Measurements from ENCODE around the gene PDXK. TPM values are rescaled to one million over a fixed set of nuclear protein-coding genes. Genes with fewer than 3 reads are reported as not detected.

PDXK gene
- total RNA-seq, 1 experiment from 2014 or later, result 114 TPM

GRCh38 chr21:43739621-43740435 lies 20.9 kb downstream of the PDXK start:
- ChIA-PET CTCF (no interaction called here), POLR2A (ENCODE audit: low non-redundant PET) (no interaction called here)
- H3K9me3 ChIP-seq (ENCODE audit: low read depth, low read length, poor library complexity, severe bottlenecking), result no peaks in the 10 kb centered on the region
- intact Hi-C loops (cut with micrococcal nuclease; ENCODE audit: unreplicated experiment), result no loop called here
- DNase-seq (ENCODE audit: low spot score), result no peak
- no TSS peak for BruUV-seq (replicated peaks)
- no peak overlapping the region for H3K4me3 ChIP-seq (ENCODE audit: low read depth, low read length, poor library complexity, severe bottlenecking)
- TF ChIP-seq, protein P1, sequence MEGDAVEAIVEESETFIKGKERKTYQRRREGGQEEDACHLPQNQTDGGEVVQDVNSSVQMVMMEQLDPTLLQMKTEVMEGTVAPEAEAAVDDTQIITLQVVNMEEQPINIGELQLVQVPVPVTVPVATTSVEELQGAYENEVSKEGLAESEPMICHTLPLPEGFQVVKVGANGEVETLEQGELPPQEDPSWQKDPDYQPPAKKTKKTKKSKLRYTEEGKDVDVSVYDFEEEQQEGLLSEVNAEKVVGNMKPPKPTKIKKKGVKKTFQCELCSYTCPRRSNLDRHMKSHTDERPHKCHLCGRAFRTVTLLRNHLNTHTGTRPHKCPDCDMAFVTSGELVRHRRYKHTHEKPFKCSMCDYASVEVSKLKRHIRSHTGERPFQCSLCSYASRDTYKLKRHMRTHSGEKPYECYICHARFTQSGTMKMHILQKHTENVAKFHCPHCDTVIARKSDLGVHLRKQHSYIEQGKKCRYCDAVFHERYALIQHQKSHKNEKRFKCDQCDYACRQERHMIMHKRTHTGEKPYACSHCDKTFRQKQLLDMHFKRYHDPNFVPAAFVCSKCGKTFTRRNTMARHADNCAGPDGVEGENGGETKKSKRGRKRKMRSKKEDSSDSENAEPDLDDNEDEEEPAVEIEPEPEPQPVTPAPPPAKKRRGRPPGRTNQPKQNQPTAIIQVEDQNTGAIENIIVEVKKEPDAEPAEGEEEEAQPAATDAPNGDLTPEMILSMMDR (conservative IDR thresholded peaks at IDR 0.05; ENCODE audit: low read depth, low read length), result no peak
- TF ChIP-seq EZH2 (IDR thresholded peaks at IDR 0.05; ENCODE audit: borderline replicate concordance, low read depth, low read length, poor library complexity, severe bottlenecking), result no peak
- peaks cover 6% of the 10 kb centered on the region for H3K4me1 ChIP-seq (ENCODE audit: insufficient read depth, low read length, poor library complexity, severe bottlenecking)
- no peak overlapping the region for H3K27ac ChIP-seq (ENCODE audit: low read depth, low read length, poor library complexity, severe bottlenecking)
- H3K27me3 ChIP-seq (replicated peaks; ENCODE audit: insufficient read depth, low read depth, low read length, poor library complexity), result no peaks in the 10 kb centered on the region
- peaks cover 2% of the 10 kb centered on the region for H3K36me3 ChIP-seq (ENCODE audit: insufficient read depth, low read length, poor library complexity, severe bottlenecking)

GRCh38 chr21:43740497-43741156 lies 21.7 kb downstream of the PDXK start:
- no TSS peak for BruUV-seq (replicated peaks)
- Histone ChIP-seq H3K27ac (ENCODE audit: low read depth, low read length, poor library complexity, severe bottlenecking) (no peak overlapping the region), H3K4me3 (ENCODE audit: low read depth, low read length, poor library complexity, severe bottlenecking) (no peak overlapping the region), H3K27me3 (replicated peaks; ENCODE audit: insufficient read depth, low read depth, low read length, poor library complexity) (no peaks in the 10 kb centered on the region), H3K4me1 (ENCODE audit: insufficient read depth, low read length, poor library complexity, severe bottlenecking) (no peaks in the 10 kb centered on the region), H3K9me3 (ENCODE audit: low read depth, low read length, poor library complexity, severe bottlenecking) (no peaks in the 10 kb centered on the region), H3K36me3 (ENCODE audit: insufficient read depth, low read length, poor library complexity, severe bottlenecking) (peaks cover 2% of the 10 kb centered on the region)
- CTCF ChIA-PET, result no interaction called here
- DNase-seq (ENCODE audit: low spot score), result peak; percentile 42
- POLR2A ChIA-PET (ENCODE audit: low non-redundant PET), result no interaction called here
- intact Hi-C loops (cut with micrococcal nuclease; ENCODE audit: unreplicated experiment), result no loop called here
- TF ChIP-seq EZH2 (IDR thresholded peaks at IDR 0.05; ENCODE audit: borderline replicate concordance, low read depth, low read length, poor library complexity, severe bottlenecking), result no peak
- TF ChIP-seq, protein P1 (conservative IDR thresholded peaks at IDR 0.05; ENCODE audit: low read depth, low read length), result no peak

- DNase-seq (ENCODE audit: low spot score), result no peak
- Histone ChIP-seq H3K4me3 (ENCODE audit: low read depth, low read length, poor library complexity, severe bottlenecking) (no peak overlapping the region), H3K4me1 (ENCODE audit: insufficient read depth, low read length, poor library complexity, severe bottlenecking) (no peaks in the 10 kb centered on the region), H3K27ac (ENCODE audit: low read depth, low read length, poor library complexity, severe bottlenecking) (peak overlapping the region; percentile 63), H3K36me3 (ENCODE audit: insufficient read depth, low read length, poor library complexity, severe bottlenecking) (peaks cover 2% of the 10 kb centered on the region), H3K27me3 (replicated peaks; ENCODE audit: insufficient read depth, low read depth, low read length, poor library complexity) (no peaks in the 10 kb centered on the region), H3K9me3 (ENCODE audit: low read depth, low read length, poor library complexity, severe bottlenecking) (no peaks in the 10 kb centered on the region)
- no TSS peak for BruUV-seq (replicated peaks)
- ChIA-PET CTCF (no interaction called here), POLR2A (ENCODE audit: low non-redundant PET) (no interaction called here)
- intact Hi-C loops (cut with micrococcal nuclease; ENCODE audit: unreplicated experiment), result no loop called here
- TF ChIP-seq, protein P1 (conservative IDR thresholded peaks at IDR 0.05; ENCODE audit: low read depth, low read length), result no peak
These were observed 22.6 kb downstream of the PDXK start for GRCh38 chr21:43741423-43742096.

Measured in A673 (cell line).